ENCODE measurements around the gene ASPA.

ASPA gene

DNA sequence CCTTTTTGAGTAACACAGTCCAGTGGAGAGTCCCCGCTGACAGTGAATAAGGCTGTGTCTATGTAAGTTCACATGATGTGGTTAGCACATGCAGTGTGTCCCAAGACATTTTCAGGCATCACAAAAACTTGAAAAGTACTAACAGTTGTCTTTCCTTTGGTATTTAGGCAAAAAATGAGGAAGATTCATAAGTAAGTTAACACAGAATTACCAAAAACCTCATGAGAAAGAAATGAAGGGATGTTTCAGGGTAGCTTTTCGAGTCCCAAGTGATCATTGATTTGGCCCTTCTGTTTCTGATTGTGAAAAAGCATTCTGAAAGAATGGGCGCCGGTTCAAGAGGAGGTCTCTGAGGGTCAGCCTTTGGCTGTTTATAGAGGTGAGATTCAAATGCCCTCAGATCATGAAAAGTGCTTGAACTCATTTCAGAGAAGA lies 529 bp upstream of the ASPA start:
- H3K36me3 ChIP-seq (ENCODE audit: insufficient read depth, low read length): no peaks in the 10 kb centered on the region
- no peaks in the 10 kb centered on the region for H3K9me3 ChIP-seq (replicated peaks; ENCODE audit: low read length)
- no peaks in the 10 kb centered on the region for H3K4me1 ChIP-seq (ENCODE audit: control insufficient read depth, insufficient read depth, low read length)
- no peak overlapping the region for H3K4me3 ChIP-seq (ENCODE audit: low read length)
- peaks cover 1% of the 10 kb centered on the region for H3K27me3 ChIP-seq (ENCODE audit: control insufficient read depth, insufficient read depth, low read length)
- H3K4me2 ChIP-seq (ENCODE audit: low read length): peak overlapping the region; percentile 90
- H3K9ac ChIP-seq (ENCODE audit: low read depth, low read length): no peak overlapping the region

DNA sequence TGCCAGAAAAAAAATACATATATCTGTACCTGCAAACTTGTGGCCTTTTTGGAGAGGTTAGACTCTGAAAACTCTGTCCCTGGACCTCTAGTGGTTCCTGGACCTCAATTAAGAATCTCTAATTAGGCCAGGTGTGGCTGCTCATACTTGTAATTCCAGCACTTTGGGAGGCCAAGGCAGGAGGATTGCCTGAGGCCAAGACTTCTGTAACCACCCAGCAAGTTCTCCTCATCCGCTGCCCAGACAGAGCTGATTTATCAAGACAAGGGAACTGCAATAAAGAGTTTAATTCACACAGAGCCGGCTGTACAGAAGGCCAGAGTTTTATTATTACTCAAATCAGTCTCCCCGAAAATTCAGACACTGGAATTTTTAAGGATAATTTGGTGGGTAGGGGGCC lies 4.2 kb downstream of the ASPA start:
- H3K27me3 ChIP-seq (ENCODE audit: control insufficient read depth, insufficient read depth, low read length): peaks cover 18% of the 10 kb centered on the region
- no peaks in the 10 kb centered on the region for H3K4me1 ChIP-seq (ENCODE audit: control insufficient read depth, insufficient read depth, low read length)
- H3K4me2 ChIP-seq (ENCODE audit: low read length): no peak overlapping the region
- H3K9ac ChIP-seq (ENCODE audit: low read depth, low read length): no peak overlapping the region
- no peak overlapping the region for H3K4me3 ChIP-seq (ENCODE audit: low read length)
- H3K9me3 ChIP-seq (replicated peaks; ENCODE audit: low read length): no peaks in the 10 kb centered on the region
- no peaks in the 10 kb centered on the region for H3K36me3 ChIP-seq (ENCODE audit: insufficient read depth, low read length)

DNA sequence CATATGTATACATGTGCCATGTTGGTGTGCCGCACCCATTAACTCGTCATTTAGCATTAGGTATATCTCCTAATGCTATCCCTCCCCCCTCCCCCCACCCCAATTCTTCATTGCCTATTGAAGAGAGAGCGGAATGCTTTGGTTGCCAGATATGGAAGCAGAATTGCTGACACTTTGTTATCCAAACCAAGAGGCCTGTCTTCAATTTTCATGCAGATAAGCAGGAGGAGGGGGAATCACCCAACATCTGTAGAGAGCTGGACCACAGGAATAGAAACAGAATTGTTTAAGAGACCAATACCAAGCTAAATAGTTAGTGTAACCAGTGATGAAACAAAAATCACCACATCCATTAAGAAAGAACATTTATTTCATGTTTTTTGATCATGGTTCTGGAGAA lies 7.1 kb downstream of the ASPA start:
- no peaks in the 10 kb centered on the region for H3K9me3 ChIP-seq (replicated peaks; ENCODE audit: low read length)
- H3K4me2 ChIP-seq (ENCODE audit: low read length): no peak overlapping the region
- no peak overlapping the region for H3K4me3 ChIP-seq (ENCODE audit: low read length)
- peaks cover 31% of the 10 kb centered on the region for H3K27me3 ChIP-seq (ENCODE audit: control insufficient read depth, insufficient read depth, low read length)
- no peaks in the 10 kb centered on the region for H3K36me3 ChIP-seq (ENCODE audit: insufficient read depth, low read length)
- no peaks in the 10 kb centered on the region for H3K4me1 ChIP-seq (ENCODE audit: control insufficient read depth, insufficient read depth, low read length)
- H3K9ac ChIP-seq (ENCODE audit: low read depth, low read length): no peak overlapping the region

DNA sequence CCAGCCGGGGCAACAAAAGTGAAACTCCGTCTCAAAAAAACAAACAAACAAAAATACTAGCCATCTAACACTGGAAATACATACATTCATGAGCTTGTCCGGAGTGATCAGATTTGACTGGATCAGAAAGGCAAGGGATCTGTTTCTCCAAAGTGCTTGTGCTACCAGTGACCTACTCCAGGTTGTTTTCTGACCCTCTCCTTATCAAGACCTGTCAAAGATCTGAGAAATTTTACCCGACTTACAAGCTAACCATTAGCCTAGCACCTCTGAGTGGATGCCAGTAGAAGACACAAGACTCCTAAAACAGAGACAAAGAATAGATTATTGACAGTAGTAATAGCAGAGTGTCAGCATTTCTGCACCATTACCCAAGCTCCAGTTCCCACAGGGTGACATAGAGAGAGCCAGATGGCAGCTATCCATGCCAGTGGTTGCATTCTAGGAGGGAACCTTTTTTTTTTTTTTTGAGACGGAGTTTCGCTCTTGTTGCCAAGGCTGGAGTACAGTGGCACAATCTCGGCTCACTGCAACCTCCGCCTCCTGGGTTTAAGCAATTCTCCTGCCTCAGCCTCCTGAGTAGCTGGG lies 9.8 kb downstream of the ASPA start:
- Histone ChIP-seq H3K4me1 (ENCODE audit: control insufficient read depth, insufficient read depth, low read length) (no peaks in the 10 kb centered on the region), H3K4me2 (ENCODE audit: low read length) (no peak overlapping the region), H3K9me3 (replicated peaks; ENCODE audit: low read length) (no peaks in the 10 kb centered on the region), H3K36me3 (ENCODE audit: insufficient read depth, low read length) (no peaks in the 10 kb centered on the region), H3K9ac (ENCODE audit: low read depth, low read length) (no peak overlapping the region), H3K27me3 (ENCODE audit: control insufficient read depth, insufficient read depth, low read length) (peaks cover 44% of the 10 kb centered on the region), H3K4me3 (ENCODE audit: low read length) (no peak overlapping the region)

DNA sequence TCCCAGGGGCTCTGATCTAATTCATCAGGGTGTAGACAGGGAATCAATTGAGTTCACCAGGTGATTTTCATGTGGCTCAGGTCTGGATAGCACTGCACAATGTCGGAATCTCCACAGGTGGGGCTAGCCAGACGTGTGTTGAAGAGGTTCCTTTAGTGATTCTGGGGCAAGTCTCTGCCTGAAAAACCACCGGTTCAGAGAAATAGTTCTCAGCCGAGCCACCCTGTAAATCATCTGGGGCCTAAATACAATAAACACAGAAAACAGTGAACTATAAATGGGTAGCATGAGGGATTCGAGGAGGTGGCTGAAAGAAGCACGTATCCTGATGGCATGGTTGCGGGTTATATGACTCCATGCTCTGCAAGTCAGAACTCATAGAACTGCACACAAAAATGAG lies 21.3 kb downstream of the ASPA start:
- Histone ChIP-seq H3K4me2 (ENCODE audit: low read length) (no peak overlapping the region), H3K9ac (ENCODE audit: low read depth, low read length) (no peak overlapping the region), H3K9me3 (replicated peaks; ENCODE audit: low read length) (no peaks in the 10 kb centered on the region), H3K4me3 (ENCODE audit: low read length) (no peak overlapping the region), H3K36me3 (ENCODE audit: insufficient read depth, low read length) (no peaks in the 10 kb centered on the region), H3K27me3 (ENCODE audit: control insufficient read depth, insufficient read depth, low read length) (peaks cover 3% of the 10 kb centered on the region), H3K4me1 (ENCODE audit: control insufficient read depth, insufficient read depth, low read length) (no peaks in the 10 kb centered on the region)

DNA sequence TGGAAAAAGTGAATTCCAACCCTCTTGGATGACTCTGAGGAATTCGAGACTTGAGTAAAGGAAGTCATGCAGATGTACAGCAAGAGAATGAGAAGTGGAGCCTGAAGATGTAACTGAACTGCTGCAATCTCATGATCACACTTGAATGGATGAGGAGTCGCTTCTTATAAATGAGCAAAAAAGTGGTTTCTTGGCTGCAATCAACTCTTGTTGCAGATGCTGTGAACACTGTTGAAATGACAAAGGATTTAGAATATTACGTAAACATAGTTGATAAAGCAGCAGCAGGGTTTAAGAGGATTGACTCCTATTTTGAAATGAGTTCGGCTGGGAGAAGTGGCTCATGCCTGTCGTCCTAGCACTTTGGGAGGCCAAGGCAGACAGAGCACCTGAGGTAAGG lies 25.5 kb downstream of the ASPA start:
- Histone ChIP-seq H3K9me3 (replicated peaks; ENCODE audit: low read length) (no peaks in the 10 kb centered on the region), H3K4me1 (ENCODE audit: control insufficient read depth, insufficient read depth, low read length) (no peaks in the 10 kb centered on the region), H3K4me3 (ENCODE audit: low read length) (no peak overlapping the region), H3K36me3 (ENCODE audit: insufficient read depth, low read length) (no peaks in the 10 kb centered on the region), H3K4me2 (ENCODE audit: low read length) (no peak overlapping the region), H3K9ac (ENCODE audit: low read depth, low read length) (no peak overlapping the region), H3K27me3 (ENCODE audit: control insufficient read depth, insufficient read depth, low read length) (peaks cover 3% of the 10 kb centered on the region)

DNA sequence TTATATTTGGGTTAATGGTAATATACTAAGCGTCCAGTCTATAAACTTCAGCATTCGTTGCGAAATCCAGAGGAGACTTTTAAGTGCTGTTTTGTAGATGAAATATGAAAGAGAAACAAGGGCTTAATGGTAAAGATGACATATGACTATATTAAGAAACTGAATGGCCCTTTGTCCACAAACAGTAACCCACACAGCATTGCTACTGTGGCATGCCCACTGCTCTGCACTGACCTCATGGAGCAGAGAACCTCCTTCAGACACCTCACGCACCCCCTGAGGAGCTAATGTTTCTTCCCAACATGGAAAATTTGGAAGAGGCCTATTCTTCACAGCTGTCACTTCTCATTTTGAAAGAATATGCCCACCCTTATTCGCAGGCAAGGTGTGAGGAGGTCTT lies 26.7 kb downstream of the ASPA start:
- Histone ChIP-seq H3K4me3 (ENCODE audit: low read length) (no peak overlapping the region), H3K9ac (ENCODE audit: low read depth, low read length) (no peak overlapping the region), H3K9me3 (replicated peaks; ENCODE audit: low read length) (no peaks in the 10 kb centered on the region)

DNA sequence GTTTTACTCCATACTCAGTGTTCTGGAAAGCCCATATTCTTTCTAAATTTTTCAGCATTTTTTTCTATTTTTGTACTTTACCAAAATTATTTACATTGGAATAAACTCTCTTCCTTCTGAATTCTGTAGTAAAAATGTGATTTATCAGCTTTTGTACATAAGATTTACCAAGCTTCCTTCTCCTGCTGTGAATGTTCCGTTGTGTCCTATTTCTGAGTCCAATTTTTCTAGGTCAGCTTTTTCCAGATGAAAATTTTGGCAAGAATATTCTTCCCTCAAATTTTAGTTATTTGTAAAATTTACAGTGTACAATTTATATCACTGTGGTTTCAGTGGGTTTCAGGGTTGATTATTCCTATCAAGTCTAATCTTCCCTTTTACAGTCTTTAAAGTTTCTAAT lies 27.5 kb downstream of the ASPA start:
- no peak overlapping the region for H3K4me2 ChIP-seq (ENCODE audit: low read length)
- H3K4me3 ChIP-seq (ENCODE audit: low read length): no peak overlapping the region
- H3K4me1 ChIP-seq (ENCODE audit: control insufficient read depth, insufficient read depth, low read length): no peaks in the 10 kb centered on the region
- no peak overlapping the region for H3K9ac ChIP-seq (ENCODE audit: low read depth, low read length)
- H3K36me3 ChIP-seq (ENCODE audit: insufficient read depth, low read length): no peaks in the 10 kb centered on the region
- no peaks in the 10 kb centered on the region for H3K9me3 ChIP-seq (replicated peaks; ENCODE audit: low read length)
- peaks cover 10% of the 10 kb centered on the region for H3K27me3 ChIP-seq (ENCODE audit: control insufficient read depth, insufficient read depth, low read length)

More for the DNA sequence above, 26.7 kb downstream of the ASPA start:
- no peaks in the 10 kb centered on the region for H3K4me1 ChIP-seq (ENCODE audit: control insufficient read depth, insufficient read depth, low read length)
- no peak overlapping the region for H3K4me2 ChIP-seq (ENCODE audit: low read length)
- peaks cover 5% of the 10 kb centered on the region for H3K27me3 ChIP-seq (ENCODE audit: control insufficient read depth, insufficient read depth, low read length)
- no peaks in the 10 kb centered on the region for H3K36me3 ChIP-seq (ENCODE audit: insufficient read depth, low read length)

DNA sequence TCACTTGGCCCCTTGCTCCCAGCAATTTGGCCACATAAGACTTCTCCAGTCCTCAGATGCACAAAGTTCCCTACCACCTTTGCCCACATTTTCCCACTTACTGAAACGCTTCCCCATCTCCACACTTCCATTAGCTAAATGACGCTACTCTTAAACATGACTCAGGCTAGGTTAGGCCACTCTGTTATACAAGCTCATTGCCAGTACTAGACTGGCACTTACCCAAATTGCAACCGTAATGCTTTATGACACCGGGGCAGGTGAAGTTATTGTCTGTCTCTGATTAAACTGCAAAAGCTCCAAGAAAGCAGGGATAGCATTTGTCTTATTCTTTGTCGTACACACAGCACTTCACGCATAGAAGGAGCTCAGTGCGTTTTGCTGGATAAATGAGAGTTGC lies 29.2 kb downstream of the ASPA start:
- Histone ChIP-seq H3K4me1 (ENCODE audit: control insufficient read depth, insufficient read depth, low read length) (no peaks in the 10 kb centered on the region), H3K4me3 (ENCODE audit: low read length) (no peak overlapping the region), H3K9ac (ENCODE audit: low read depth, low read length) (no peak overlapping the region), H3K36me3 (ENCODE audit: insufficient read depth, low read length) (no peaks in the 10 kb centered on the region), H3K4me2 (ENCODE audit: low read length) (no peak overlapping the region), H3K27me3 (ENCODE audit: control insufficient read depth, insufficient read depth, low read length) (peaks cover 10% of the 10 kb centered on the region), H3K9me3 (replicated peaks; ENCODE audit: low read length) (no peaks in the 10 kb centered on the region)

DNA sequence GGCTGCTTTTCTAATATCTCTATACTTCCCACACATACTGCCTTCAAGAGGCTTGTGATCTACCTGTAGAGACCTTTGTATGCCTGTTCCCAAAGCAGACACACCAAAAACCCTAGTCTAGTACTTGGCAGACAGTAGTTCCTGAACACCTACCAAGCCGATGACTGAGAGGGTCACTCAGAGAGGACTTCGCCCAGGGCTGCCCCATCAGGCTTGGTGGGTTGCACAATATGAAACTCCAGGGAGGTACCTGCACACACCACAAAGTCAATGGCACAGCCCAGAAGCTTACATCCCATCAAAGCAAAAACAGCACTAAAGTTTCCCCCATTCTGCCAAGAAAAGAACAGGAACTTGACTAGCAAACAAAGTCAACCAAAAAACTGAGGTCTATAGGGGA lies 30.3 kb downstream of the ASPA start:
- H3K9me3 ChIP-seq (replicated peaks; ENCODE audit: low read length): no peaks in the 10 kb centered on the region
- H3K4me1 ChIP-seq (ENCODE audit: control insufficient read depth, insufficient read depth, low read length): no peaks in the 10 kb centered on the region
- H3K27me3 ChIP-seq (ENCODE audit: control insufficient read depth, insufficient read depth, low read length): peaks cover 10% of the 10 kb centered on the region
- no peak overlapping the region for H3K4me3 ChIP-seq (ENCODE audit: low read length)
- no peak overlapping the region for H3K9ac ChIP-seq (ENCODE audit: low read depth, low read length)
- no peaks in the 10 kb centered on the region for H3K36me3 ChIP-seq (ENCODE audit: insufficient read depth, low read length)
- no peak overlapping the region for H3K4me2 ChIP-seq (ENCODE audit: low read length)

DNA sequence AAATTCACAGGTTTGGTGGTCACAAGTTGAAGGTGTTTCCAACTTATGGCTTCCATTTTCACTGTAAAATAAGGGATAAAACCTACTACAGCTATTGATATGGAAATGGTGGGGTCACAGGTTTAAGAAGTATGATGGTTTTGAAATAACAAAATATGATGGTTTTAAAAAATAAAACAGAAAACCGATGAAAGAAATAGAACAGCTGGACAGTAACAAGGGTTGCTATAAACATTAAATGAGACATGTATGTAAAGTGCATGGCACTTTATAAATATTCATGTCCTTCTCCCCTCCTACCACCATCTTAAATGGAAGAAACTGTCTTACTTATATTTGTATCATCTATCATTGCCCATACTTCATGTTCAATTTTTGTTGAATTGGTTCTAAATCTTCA lies 31.3 kb downstream of the ASPA start:
- no peak overlapping the region for H3K9ac ChIP-seq (ENCODE audit: low read depth, low read length)
- no peak overlapping the region for H3K4me3 ChIP-seq (ENCODE audit: low read length)
- H3K36me3 ChIP-seq (ENCODE audit: insufficient read depth, low read length): no peaks in the 10 kb centered on the region
- H3K4me1 ChIP-seq (ENCODE audit: control insufficient read depth, insufficient read depth, low read length): no peaks in the 10 kb centered on the region
- no peak overlapping the region for H3K4me2 ChIP-seq (ENCODE audit: low read length)
- no peaks in the 10 kb centered on the region for H3K9me3 ChIP-seq (replicated peaks; ENCODE audit: low read length)
- H3K27me3 ChIP-seq (ENCODE audit: control insufficient read depth, insufficient read depth, low read length): peaks cover 10% of the 10 kb centered on the region

DNA sequence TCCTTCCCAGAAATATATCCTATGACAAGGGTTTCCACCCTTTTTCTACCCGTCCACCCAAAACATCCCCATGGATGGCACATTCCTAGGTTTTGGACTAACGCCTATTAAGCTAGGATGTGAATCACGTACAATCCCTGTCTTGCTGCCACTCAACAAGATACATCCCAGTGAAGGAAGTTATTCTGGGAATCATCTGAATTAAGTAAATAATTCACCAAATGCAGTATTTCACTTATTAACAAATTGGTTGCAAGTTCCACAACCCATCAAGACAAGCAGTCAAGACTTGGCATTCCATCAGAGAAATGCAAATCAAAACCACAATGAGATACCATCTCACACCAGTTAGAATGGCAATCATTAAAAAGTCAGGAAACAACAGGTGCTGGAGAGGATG lies 32.1 kb downstream of the ASPA start:
- Histone ChIP-seq H3K36me3 (ENCODE audit: insufficient read depth, low read length) (no peaks in the 10 kb centered on the region), H3K27me3 (ENCODE audit: control insufficient read depth, insufficient read depth, low read length) (peaks cover 7% of the 10 kb centered on the region), H3K9me3 (replicated peaks; ENCODE audit: low read length) (no peaks in the 10 kb centered on the region), H3K4me1 (ENCODE audit: control insufficient read depth, insufficient read depth, low read length) (peaks cover 5% of the 10 kb centered on the region), H3K9ac (ENCODE audit: low read depth, low read length) (no peak overlapping the region), H3K4me3 (ENCODE audit: low read length) (no peak overlapping the region), H3K4me2 (ENCODE audit: low read length) (no peak overlapping the region)

All from skeletal muscle satellite cell (primary cell).